Right lung (tissue), 5 donors: Measurements from ENCODE around the gene SNN. TPM values are rescaled to one million over a fixed set of nuclear protein-coding genes. Genes with fewer than 3 reads are reported as not detected.

Experiments
- DNase-seq, 2 donors: peaks; one replicate each; pipeline ENCODE4 v3.0.0-alpha.2; 2013
- polyA plus RNA-seq, 5 donors: library from polyadenylated mRNA; unstranded; fragments of 120-200 nt; gene quantifications; one replicate each; pipeline versions ENCODE4 v1.2.1 to v1.2.3, GENCODE V29; 2013; ENCODE audit warnings: inconsistent platforms in 1 of 5, low replicate concordance in 1 of 5; ENCODE audit not compliant: insufficient read length in 5 of 5, insufficient read depth in 1 of 5

SNN gene
- polyA plus RNA-seq, 5 donors, result 25.8 to 36.9 (median 32.0) TPM

GRCh38 chr16:11666103-11667055 lies 1.9 kb upstream of the SNN start:
- no peak for DNase-seq

DNA sequence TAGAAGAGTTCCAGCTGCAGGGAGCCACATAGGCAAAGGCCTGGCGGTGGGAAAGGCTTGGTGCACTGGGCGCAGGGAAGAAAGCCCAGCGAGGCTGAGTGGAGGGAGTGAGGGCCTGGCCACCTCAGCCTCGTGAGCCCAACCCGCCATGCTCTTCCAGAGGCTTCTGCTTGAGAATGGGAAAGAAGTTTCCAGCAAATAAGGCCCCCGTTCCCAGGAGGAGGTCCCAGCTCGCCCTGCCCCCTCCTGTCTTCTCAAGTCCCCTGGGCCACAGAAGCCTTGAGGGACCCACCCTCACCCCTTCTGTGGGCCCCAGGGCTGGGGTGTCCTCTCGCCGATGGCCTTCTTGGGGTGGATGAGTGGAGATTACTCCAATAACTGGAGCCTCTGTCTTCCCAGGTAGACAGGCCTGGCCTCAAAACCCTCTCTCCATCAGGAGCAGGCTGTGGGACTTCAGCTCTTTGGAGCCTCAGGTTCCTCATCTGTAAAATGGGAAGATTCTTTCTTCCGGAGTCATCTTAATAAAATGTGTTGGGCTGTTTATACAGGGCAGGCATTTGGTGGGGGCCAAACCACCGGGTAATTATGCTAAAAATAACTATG lies 933 bp upstream of the SNN start:
- DNase-seq, result no peak

DNA sequence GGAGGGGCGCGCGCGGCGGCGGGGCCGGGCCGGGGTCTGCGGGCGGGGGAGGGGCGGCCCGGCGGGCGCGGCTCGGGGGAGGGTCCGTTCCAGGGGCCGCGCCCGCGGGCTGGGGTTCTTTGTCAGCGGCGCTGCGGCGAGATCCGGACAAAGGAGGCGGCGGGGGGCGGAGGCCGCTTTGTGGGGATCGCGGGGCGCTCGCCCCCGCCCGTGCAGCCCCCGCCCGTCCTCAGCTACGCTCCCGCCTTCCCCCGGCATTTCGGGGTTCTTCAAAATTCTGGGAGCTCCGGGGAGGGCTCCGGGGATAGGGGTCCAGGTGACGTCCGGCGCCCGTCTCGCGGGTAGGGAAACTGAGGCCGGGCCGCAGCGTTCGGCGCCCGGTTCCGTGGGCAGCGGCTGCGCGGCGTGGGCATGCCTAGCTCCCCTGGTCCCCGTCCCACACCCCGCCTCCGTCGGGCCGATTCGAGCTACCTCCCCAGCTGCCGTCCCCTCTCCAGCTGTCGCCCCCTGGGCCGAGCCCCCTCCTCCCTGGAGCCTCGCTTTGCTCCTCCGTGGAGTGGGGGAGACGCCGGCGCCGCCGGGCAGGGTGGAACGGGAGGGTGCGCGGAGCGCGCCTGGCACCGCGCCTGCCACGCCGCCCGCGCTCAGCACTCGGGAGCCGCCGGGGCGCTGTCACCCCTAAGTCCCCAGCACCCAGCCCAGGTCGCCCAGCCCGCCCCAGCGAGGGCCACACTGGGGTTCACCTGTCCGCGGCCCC lies 546 bp downstream of the SNN start:
- DNase-seq, result no peak

DNA sequence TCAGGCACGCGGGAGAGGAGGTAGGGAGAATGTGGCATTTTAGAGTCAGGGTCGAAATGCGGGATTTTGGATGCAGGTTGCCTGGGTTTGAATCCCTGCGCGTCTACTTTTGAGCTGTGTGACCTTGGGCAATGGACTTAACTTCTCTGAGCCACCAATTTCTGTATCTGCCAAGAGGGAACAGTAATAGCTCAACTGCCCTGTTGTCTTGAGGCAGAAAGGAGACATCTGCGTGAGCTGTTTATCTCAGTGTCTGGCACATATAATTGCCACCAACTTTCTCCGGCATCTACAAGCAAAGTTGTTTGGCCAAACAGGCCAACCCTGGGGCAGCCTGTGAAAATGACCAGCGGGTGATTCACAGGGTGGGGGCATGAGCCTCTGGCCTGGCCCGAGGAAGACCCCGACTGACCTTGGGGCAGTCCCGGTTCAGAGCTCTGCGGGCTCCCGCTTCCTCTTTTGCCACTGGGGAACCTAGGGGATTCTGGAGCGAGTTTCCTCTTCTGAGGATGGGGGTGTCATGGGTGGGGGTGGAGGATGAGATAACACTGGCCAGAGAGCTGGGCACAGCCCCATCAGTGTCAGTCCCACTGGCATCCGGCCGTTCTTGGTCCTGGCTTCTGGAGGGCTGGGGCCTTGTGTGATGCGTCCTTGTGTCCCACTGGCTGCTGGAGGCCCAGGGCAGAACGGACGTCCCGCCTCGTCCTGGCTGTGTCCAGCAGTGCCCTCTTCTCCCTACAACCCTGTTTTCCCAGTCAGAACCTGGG lies 1.3 kb downstream of the SNN start:
- no peak for DNase-seq

DNA sequence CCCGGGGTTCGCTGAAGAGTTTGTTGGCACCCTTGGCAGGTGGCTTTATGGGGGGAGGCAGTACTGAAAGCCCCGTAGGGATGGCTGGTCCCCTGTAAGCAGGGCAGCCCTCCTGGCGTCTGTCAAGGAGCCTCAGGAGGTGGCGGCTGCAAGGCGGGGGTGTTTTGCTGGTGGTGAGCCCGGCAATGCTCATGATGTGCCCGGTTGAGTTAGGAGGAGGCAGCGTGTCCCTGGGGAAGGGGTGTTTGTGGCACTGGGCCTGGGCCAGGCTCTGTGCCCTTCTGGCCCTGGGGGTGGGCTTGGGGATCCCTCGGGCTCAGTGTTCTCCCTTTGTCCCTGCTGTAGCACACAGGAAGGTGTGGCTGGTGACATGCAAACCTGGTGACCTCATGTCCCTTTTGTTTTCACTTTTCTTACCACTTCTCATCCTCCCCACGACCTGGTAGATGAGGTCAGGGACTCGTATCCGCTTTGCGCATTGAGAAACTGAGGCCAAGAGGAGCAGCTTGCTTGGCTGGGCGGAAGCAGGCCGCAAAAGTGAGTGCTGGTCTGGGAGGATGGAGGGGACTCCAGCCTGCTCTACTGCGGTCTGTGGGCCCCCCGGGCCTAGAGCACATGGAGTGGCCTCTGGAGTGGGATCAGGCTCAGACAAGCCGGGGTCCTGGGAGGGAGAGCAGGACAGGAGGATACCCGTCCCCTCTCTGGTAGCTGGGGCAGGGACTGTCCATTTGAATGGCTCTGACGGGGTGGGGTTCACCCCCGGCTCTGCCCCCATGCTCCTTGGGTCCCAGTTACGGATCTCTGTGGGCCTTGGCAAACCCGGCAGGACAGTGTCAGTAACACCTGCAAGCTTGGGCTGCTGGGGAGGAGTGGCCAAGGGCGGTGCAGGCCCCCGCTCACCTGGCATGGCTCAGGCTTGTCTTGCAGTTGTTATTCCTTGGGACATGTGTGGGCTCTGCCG lies 2.2 kb downstream of the SNN start:
- DNase-seq, result no peak

GRCh38 chr16:11671271-11671670 lies 3.0 kb downstream of the SNN start:
- no peak for DNase-seq

DNA sequence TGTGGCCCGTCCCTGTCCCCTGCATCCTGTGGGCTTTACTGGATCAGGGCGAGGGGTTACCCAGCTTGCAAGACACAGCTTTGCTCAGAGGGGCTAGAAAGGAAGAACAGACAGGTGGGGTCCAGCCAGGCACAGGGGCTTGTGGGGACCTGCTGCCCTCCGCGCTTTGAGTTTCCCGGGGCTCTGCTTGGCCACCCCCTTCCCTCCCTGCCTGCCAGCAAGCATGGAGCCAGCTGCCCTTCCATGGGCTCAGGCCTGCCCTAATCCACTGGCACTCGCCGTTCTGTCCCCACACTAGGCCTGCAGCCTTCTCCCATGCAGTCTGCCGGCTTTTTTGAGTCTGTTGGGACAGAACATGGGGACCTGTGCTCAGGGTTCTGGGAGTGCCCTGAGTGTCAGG lies 3.4 kb downstream of the SNN start:
- no peak for DNase-seq

DNA sequence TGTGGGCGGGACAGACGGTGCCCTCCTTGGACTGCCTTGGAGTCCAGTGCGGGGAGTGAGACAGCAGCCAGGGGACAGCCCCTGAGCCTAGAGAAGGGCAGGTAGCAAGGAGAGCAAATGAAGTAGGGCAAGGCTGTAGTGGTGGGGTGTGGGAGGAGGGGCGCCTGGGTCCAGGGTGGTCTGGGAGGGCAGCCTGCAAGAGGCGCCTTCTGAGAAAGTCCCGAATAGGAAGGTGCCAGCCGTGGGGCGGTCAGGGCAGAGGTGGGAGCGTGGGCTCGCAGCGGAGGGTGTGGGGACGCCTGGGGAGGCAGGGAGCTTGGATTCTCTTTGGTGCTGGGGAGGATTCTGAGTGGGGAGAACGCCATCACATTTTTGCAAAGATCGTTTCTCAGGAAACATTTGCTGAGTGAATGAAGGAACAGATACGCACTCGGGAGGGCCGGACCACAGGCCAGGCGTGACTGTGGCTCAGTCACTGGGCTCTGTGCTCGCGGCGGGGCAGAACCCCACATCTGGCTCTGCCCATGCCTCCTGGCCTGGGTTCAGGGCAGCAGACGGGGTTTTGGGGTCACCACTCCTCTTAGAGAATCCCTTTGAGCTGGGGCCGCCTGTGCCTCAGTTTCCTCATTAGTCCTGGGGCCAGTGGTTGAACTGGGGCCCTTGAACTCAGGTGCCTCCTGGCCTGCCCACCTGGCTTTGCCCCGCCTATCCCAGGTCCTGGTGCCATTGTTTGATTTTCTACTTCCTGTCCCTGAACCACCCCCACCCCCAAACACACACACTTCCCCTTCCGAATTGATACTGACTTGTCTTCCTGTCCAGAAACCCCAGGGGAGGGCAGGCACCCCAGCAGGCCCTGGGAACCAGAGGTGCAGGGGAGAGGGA lies 4.2 kb downstream of the SNN start:
- DNase-seq, result no peak

DNA sequence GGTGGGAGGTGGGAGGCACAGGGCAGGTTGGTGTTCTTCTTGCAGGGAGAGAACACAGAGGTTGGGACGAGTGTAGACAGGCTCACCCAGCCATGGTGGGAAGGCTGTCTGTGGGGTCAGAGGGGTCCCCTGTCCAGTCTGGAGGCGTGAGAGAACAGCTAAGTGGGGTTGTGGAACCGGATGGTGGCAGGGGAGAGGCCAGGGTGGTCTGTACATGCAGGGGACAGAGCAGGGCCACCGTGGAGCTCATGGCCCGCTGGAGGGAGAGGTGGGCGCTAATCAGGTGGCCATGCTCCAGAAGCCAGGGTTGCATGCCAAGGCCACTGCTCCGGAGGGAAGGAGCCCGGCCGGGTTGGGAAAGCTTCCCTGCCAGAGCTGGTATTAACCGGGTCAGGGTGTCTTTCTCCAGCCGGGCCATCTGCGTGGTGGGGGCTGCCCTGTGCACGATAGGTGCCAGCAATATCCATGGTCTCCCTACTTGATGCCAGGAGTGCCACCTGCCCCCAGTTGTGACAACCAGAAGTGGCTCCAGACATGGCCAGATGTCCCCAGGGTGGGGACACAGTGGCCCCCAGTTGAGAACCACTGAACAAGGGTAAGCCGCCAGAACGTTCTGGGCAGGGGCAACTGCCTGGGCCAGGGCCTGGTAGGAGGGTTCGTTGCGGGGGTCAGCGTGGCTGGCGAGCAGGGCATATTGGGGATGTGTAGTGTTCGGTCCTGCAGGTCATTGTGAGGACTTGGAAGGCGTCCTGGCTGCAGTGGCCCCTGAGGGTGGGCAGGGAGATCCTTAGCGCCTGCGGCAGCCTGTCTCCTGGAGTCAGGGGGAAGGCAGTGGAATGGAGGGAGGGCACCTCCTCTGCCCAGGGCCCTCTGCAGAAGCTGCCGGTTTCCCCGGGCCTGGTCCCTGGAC lies 5.1 kb downstream of the SNN start:
- no peak for DNase-seq

DNA sequence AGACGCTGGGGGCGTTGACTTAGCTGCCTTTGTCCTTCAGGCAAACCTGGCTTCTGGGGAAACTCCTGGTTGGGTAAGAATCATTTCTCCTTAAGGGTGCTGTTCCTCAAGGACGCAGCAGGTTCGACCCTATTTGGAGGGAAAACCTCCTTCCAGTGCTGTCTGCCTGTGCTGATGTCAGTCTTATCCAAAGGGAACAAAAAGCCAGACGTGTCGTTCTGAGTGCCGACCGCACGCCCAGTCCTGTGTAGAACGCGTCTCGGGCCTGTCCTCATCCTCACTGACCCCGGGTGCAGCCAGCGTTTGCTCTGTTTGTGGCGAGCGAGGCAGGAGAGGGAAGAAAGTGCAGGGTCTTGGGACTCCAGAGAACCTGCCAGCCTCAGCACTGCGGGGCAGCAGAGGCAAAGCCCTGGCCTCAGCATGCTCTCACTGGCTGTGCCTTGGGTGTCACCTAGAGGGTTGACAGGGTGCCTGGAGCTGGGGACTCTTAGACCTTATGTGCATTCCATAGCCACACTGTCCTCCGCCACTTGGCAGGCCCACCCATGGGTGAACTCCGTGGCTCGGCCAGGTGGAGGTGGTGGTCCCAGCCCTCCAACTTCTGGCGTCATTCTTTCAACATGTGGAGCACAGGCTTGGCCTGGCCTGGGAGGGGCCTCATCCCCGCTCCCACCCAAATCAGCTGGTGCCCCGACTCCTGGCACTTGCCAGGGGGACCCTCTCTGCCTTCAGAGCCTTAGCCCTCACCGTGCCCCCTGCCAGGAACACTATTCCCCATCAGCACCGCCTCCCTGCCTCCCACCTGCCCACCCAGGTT lies 6.0 kb downstream of the SNN start:
- no peak for DNase-seq

GRCh38 chr16:11674818-11675560 lies 6.7 kb downstream of the SNN start:
- no peak for DNase-seq

GRCh38 chr16:11675561-11676511 lies 7.6 kb downstream of the SNN start:
- DNase-seq, result no peak

- no peak for DNase-seq
Measured at GRCh38 chr16:11676799-11677198, 8.5 kb downstream of the SNN start.

- no peak for DNase-seq
Measured at GRCh38 chr16:11677451-11677951, 9.2 kb downstream of the SNN start.
